Medulla oblongata (tissue), 1 donor: ENCODE results near the gene ZNF136.

ENCODE experiments used
- DNase-seq: peaks from one replicate; pipeline ENCODE4 v3.0.0-alpha.2; 2015; ENCODE audit errors: extremely low spot score

ZNF136 gene

GRCh38 chr19:12162882-12163806 is at the start of gene ZNF136:
TSS of gene ZNF136 (plus strand) at chr19:12163096. CDS start at chr19:12163204, 108 bp downstream.
- DNase-seq, result peak; percentile 97

- no peak for DNase-seq
Measured at GRCh38 chr19:12113121-12113520, 49.8 kb upstream of the ZNF136 start.

GRCh38 chr19:12117201-12117970 is 45.5 kb upstream of the ZNF136 start:
- no peak for DNase-seq

- peak; percentile 13 for DNase-seq
Measured at GRCh38 chr19:12126707-12127106, 36.2 kb upstream of the ZNF136 start.

- no peak for DNase-seq
Measured at GRCh38 chr19:12133069-12133468, 29.8 kb upstream of the ZNF136 start.

GRCh38 chr19:12137221-12137940 is 25.5 kb upstream of the ZNF136 start:
- DNase-seq, result no peak

- no peak for DNase-seq
Measured at GRCh38 chr19:12139269-12139668, 23.6 kb upstream of the ZNF136 start.

GRCh38 chr19:12139885-12140544 is 22.9 kb upstream of the ZNF136 start, which contains the start of gene ZNF20:
TSS of gene ZNF20 (minus strand) at chr19:12140350. CDS start at chr19:12140182, 168 bp downstream.
- DNase-seq, result peak; percentile 98

GRCh38 chr19:12140545-12141404 is 22.1 kb upstream of the ZNF136 start:
- DNase-seq, result peak; percentile 93

- DNase-seq, result no peak
Measured at GRCh38 chr19:12141405-12141736, 21.5 kb upstream of the ZNF136 start.

- DNase-seq, result no peak
Measured at GRCh38 chr19:12145348-12145747, 17.5 kb upstream of the ZNF136 start.

GRCh38 chr19:12155324-12155860 is 7.5 kb upstream of the ZNF136 start:
- peak; percentile 2 for DNase-seq

GRCh38 chr19:12156223-12157058 is 6.5 kb upstream of the ZNF136 start, which contains the start of gene ZNF625:
TSS of gene ZNF625 (minus strand) at chr19:12156734. CDS start at chr19:12156558, 176 bp downstream.
- DNase-seq, result peak; percentile 95

GRCh38 chr19:12159773-12160414 is 3.0 kb upstream of the ZNF136 start:
- no peak for DNase-seq

GRCh38 chr19:12162513-12162881 is 399 bp upstream of the ZNF136 start:
- DNase-seq, result no peak

- no peak for DNase-seq
Measured at GRCh38 chr19:12163826-12164225, 930 bp downstream of the ZNF136 start.

GRCh38 chr19:12166626-12167025 is 3.7 kb downstream of the ZNF136 start:
- DNase-seq, result no peak

GRCh38 chr19:12180377-12180776 is 17.5 kb downstream of the ZNF136 start:
- no peak for DNase-seq

- DNase-seq, result no peak
Measured at GRCh38 chr19:12187625-12188024, 24.7 kb downstream of the ZNF136 start.
